ENCODE data around the gene EEF1AKMT3. TPM values are rescaled to one million over a fixed set of nuclear protein-coding genes. Genes with fewer than 3 reads are reported as not detected.

Gene EEF1AKMT3
- total RNA-seq, 4 donors from 2014 or later, result 0.82 to 2.0 (median 1.0) TPM

- H3K9me3 ChIP-seq, result no peaks in the 10 kb centered on the region
- peak overlapping the region in 1 of 4 donors; percentile 49 for H3K27ac ChIP-seq
- in situ Hi-C loops (cut with MboI; ENCODE audit: low sequenced_read_pairs in 4 of 4), result no loop called here
- peaks cover 0 to 37% of the 10 kb centered on the region in 2 donors for H3K36me3 ChIP-seq
- H3K4me3 ChIP-seq, result peak overlapping the region in 1 of 4 donors; percentile 66
- DNase-seq, result no peak
- TF ChIP-seq CTCF (IDR thresholded peaks at IDR 0.05 in 4 of 5, conservative IDR thresholded peaks at IDR 0.05 in 1 of 5) (no peak), POLR2A (IDR thresholded peaks at IDR 0.05) (no peak)
- intact Hi-C loops (cut with DNase I; ENCODE audit: low total_unique reads), result loop anchor here (2.0 kb wide), 3 partner anchors 19 to 233 kb away; partner anchors contain the start of genes CTDSP2, DDIT3, EEF1AKMT3 and METTL1
- no peak for ATAC-seq
- H3K27me3 ChIP-seq, result no peaks in the 10 kb centered on the region
- peaks cover 23 to 27% of the 10 kb centered on the region in 2 donors for H3K4me1 ChIP-seq
Observed at GRCh38 chr12:57753756-57754337, 18.6 kb upstream of the EEF1AKMT3 start.

- Histone ChIP-seq H3K27ac (peak within 1 kb of the TSS in 3 of 4 donors; percentile 16 to 49 (median 39)), H3K4me1 (peaks cover 23 to 27% of the 10 kb centered on the region in 2 donors), H3K4me3 (peak within 1 kb of the TSS; percentile 60 to 68 (median 66)), H3K36me3 (peaks cover 0 to 35% of the 10 kb centered on the region in 2 donors), H3K27me3 (no peaks in the 10 kb centered on the region), H3K9me3 (no peaks in the 10 kb centered on the region)
- intact Hi-C loops (cut with DNase I; ENCODE audit: low total_unique reads), result no loop called here
- no peak for ATAC-seq
- in situ Hi-C loops (cut with MboI; ENCODE audit: low sequenced_read_pairs in 4 of 4), result no loop called here
- TF ChIP-seq CTCF (IDR thresholded peaks at IDR 0.05 in 4 of 5, conservative IDR thresholded peaks at IDR 0.05 in 1 of 5) (no peak), POLR2A (IDR thresholded peaks at IDR 0.05) (no peak)
- DNase-seq, result peak in 1 of 2 donors; percentile 56
Observed at GRCh38 chr12:57754411-57755193, 17.8 kb upstream of the EEF1AKMT3 start, which contains the start of gene MARCHF9. TSS of gene MARCHF9 (plus strand) at chr12:57755103. CDS start at chr12:57755529, 426 bp downstream.

GRCh38 chr12:57755194-57755453 lies 17.3 kb upstream of the EEF1AKMT3 start:
- peak overlapping the region; percentile 60 to 68 (median 66) for H3K4me3 ChIP-seq
- no peaks in the 10 kb centered on the region for H3K27me3 ChIP-seq
- peaks cover 0 to 29% of the 10 kb centered on the region in 2 donors for H3K36me3 ChIP-seq
- intact Hi-C loops (cut with DNase I; ENCODE audit: low total_unique reads) (no loop called here), in situ Hi-C loops (cut with MboI; ENCODE audit: low sequenced_read_pairs in 4 of 4) (no loop called here)
- peaks cover 23 to 27% of the 10 kb centered on the region in 2 donors for H3K4me1 ChIP-seq
- TF ChIP-seq POLR2A (IDR thresholded peaks at IDR 0.05), result no peak
- TF ChIP-seq CTCF (IDR thresholded peaks at IDR 0.05 in 4 of 5, conservative IDR thresholded peaks at IDR 0.05 in 1 of 5), result no peak
- no peak for ATAC-seq
- no peak for DNase-seq
- H3K27ac ChIP-seq, result peak overlapping the region in 3 of 4 donors; percentile 16 to 49 (median 39)
- no peaks in the 10 kb centered on the region for H3K9me3 ChIP-seq

- DNase-seq, result no peak
- H3K27ac ChIP-seq, result peak overlapping the region in 3 of 4 donors; percentile 16 to 49 (median 39)
Observed at GRCh38 chr12:57755454-57756372, 16.7 kb upstream of the EEF1AKMT3 start.

More at GRCh38 chr12:57755454-57756372, 16.7 kb upstream of the EEF1AKMT3 start:
- intact Hi-C loops (cut with DNase I; ENCODE audit: low total_unique reads), result no loop called here
- no peak for ATAC-seq
- Histone ChIP-seq H3K9me3 (no peaks in the 10 kb centered on the region), H3K27me3 (no peaks in the 10 kb centered on the region), H3K4me1 (peaks cover 22 to 27% of the 10 kb centered on the region in 2 donors), H3K4me3 (peak overlapping the region; percentile 60 to 68 (median 66)), H3K36me3 (peaks cover 0 to 23% of the 10 kb centered on the region in 2 donors)
- in situ Hi-C loops (cut with MboI; ENCODE audit: low sequenced_read_pairs in 4 of 4), result no loop called here
- TF ChIP-seq CTCF (IDR thresholded peaks at IDR 0.05 in 4 of 5, conservative IDR thresholded peaks at IDR 0.05 in 1 of 5) (no peak), POLR2A (IDR thresholded peaks at IDR 0.05) (no peak)

Measured in gastrocnemius medialis (tissue), 4 donors.